GM18520 (cell line): ENCODE data around the gene GDNF.
"Not testable (repeated sequence)": the region's sequence is repeated elsewhere in the genome, so short reads cannot be mapped to it uniquely, and the experiment has no call there.

Experiments
- ATAC-seq: cut with Tn5 transposase; IDR thresholded peaks from one replicate; pipeline ENCODE4 v1.9.1; 2021; ENCODE audit not compliant: unreplicated experiment

Gene GDNF

DNA sequence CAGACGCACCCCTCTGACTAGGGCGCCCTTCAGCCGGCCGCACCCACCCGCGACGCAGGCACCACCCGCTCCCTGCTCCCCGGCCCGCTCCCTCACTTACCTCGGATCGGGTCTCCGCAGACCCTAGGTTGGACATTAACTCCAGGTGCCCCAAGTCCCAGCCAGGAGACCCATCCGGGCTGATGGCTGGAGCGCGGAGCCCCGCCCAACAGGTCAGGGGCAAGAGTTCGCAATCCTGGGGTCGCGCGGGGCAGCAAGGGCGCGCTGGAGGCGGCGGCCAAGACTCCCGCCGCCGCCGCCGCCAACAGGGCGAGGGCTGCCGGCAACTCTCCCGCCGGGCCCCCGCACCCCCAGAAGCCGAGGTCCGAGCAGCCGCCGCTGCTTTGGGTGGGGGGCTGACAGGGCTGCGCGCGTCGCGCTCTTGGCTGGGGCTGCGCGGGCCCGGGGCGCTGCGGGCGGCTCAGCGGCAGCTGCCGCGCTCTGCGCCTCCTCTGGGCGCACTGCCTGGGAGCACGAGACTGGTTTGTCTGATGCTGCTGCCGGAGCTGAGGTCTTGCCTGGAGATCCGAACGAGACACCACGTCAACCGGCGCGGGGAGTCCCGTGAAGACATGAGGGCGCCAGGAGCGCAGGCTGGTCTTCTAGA lies at the start of gene GDNF:
GDNF (minus strand) TSS at position 635 of the 646 bp plus-strand sequence. CDS start 5,245 bp downstream, outside the sequence.
- no peak for ATAC-seq

DNA sequence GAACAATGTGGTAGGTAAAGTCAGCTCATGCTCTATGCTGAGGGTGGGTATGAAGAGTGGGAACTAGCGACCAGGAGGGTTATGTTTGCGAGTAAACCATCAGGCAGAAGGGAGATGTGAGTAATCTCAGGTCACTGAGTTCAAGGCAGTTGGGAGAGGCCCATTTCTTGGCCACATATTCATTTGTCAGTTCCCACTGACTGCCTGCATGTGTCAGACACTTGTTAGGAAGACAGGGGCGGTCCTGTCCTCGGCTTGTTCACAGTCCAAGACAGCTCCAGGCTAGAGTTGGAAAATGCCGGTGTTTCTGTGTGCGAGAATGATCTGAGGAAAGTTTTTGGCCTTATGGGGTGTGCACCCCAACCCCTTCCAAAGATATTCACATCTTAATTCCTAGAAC lies 48.6 kb upstream of the GDNF start:
- no peak for ATAC-seq

- ATAC-seq: no peak
Measured at GRCh38 chr5:37886242-37886905, 46.5 kb upstream of the GDNF start.

DNA sequence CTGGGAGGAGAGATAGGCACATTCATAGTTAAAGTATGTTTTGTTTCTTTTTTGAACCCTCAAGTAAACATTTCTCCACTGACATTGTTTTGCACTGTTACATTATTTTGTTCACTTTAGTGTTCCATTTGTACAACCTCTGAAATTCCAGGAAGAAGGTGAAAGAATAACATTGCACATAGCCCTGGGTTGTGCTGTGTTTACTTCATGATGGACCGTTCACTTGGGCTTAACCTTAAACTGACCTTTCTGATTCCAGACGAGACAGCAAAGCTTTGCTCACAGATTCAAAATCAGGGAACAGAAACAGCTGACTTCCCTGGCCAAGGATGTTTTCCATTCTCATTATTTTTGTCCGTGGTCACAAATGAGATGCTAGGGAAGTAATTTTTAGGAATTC lies 42.8 kb upstream of the GDNF start:
- ATAC-seq: no peak

- peak; percentile 76 for ATAC-seq
Measured at GRCh38 chr5:37881359-37881758, 41.5 kb upstream of the GDNF start.

GRCh38 chr5:37876943-37877342 lies 37.1 kb upstream of the GDNF start:
- no peak for ATAC-seq

DNA sequence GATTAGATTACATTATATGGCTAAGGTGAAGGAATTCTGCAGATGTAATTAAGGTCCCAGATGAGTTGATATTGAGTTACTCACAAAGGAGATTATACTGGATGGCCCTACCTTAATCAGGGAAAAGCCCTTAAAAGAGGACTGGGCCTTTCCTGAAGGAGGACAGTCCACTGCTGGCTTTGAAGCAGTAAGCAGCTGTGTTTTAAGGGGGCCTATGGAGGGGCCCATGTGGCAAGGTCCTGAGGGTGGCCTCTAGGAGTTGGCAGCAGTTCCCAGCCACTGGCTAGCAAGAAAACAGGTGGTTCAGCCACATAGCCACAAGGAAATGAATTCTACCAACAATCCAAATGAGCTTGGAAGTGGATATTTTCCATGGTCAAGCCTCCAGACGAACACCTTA lies 36.4 kb upstream of the GDNF start:
- no peak for ATAC-seq

GRCh38 chr5:37875051-37875787 lies 35.4 kb upstream of the GDNF start:
- peak; percentile 51 for ATAC-seq

DNA sequence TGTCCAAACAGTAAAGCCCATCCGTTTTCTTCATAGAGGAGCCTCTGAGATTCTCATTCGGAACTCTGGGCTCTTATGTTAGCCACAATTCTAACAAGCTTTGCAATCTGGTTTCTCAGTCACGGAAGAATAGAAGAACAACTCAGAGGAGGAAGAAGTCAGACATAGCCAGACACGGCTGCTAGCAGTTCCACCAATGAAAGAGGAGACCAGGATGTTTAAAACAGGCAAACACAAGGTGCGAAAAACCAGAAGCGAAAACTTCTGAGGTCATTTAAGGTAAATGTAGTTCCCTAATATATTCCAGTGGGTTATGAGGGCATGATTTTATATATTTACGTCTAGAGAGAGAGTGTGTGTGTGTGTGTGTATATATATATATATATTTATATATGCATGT lies 34.1 kb upstream of the GDNF start:
- no peak for ATAC-seq

DNA sequence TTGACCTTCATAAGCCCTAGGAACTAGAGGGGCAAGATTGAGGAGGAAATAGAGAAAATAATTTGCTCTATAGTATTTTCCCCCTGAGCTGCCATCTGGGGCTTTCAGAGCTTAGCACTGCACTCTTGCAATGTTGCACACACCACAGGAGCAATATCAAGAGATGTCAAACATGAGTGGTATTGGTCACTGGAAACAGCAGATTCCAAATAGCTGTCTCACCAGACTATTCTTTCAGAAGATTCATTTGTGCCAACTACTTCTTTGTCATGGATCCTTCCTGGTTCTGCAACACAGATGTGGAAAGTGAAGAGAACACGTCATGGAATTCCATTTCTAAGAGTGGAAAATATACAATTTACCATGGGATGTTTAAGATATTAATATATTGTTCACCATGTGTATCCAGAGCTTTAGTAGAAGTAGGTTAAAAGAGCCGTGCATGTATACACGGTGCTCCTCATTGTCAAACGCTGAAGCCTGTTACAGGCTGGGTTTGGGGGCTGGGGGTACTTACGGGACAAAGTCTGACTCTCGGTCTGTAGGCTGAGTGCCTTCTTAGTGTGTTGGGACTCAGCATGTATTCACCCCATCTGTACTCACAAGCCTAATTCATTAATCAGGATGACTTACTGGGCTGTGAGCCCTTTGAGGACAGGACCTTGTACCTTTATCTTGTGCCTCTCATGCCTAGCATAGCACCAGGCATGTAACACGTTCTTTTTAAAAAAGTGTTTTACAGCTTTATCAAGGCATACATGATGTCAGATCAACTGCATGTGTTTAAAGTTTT lies 31.4 kb upstream of the GDNF start:
- no peak for ATAC-seq

DNA sequence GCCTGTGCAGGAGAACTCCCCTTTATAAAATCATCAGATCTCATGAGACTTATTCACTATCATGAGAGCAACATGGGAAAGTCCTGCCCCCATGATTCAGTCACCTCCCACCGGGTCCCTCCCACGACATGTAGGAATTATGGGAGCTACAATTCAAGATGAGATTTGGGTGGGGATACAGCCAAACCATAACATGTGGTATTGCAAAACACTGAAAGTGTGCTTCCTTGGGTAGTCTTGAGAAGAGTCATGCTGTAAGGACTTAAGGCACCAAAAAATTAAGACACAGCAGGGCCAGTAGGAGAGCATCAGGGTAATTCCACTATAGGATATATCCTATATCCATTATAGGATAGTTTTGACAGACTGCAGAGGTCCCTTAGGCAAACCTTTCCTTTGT lies 29.4 kb upstream of the GDNF start:
- ATAC-seq: no peak

DNA sequence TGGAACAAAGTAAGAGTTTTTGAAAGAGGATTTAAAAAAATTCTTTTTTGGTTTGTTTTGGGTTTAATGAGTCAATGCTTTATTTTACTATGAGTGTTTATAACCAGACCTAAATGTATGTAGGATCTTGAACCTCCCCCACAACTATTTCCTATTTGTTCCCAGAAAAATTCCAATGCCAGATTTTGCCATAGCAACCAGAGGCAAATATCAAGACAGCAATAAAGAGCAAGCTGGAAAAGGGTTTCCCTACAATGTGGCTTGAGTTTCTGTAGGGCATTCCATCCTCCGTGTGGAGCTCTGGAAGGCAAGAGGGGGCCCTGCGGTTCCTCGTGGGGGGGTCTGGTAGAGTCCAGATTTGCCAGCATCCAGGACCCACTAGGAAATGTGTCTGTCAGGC lies 27.8 kb upstream of the GDNF start:
- no peak for ATAC-seq

GRCh38 chr5:37862907-37863306 lies 23.1 kb upstream of the GDNF start:
- ATAC-seq: not testable (repeated sequence)

DNA sequence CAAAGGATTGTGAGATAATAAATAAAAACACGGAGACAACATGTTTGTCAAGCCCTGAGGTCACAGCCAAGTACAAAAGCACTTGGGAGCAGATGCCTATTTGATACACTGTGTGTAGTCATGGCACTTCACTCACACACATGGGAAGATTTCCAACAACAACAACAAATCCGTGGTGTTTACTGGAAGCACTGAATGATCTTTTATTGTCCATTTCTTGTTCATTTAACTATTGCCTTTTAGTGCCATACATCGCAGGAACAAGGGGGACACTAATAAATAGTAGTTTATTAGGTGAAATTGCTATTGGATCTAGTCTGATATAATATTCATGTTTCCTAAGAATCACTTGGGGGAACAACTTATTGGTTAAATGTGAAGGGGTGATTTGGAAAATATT lies 20.4 kb upstream of the GDNF start:
- no peak for ATAC-seq

DNA sequence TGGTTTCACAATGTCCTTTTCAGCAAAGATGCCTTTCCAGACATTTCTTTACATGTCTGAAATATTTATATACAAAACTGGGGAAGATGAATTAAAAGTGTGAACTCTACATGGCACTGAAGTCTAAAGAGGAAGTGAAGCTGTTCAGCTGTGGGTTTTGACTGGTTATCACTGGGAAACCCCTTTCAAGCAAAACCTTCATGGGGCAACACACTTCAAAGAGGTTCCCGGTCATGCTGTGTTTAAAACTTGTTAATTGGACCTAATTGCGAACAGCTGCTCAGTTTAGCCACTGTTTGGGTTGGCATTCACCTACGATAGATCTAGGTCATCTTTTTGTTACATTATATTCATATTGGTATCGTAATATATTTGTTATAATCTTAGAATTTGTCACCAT lies 20.0 kb upstream of the GDNF start:
- ATAC-seq: peak; percentile 99

DNA sequence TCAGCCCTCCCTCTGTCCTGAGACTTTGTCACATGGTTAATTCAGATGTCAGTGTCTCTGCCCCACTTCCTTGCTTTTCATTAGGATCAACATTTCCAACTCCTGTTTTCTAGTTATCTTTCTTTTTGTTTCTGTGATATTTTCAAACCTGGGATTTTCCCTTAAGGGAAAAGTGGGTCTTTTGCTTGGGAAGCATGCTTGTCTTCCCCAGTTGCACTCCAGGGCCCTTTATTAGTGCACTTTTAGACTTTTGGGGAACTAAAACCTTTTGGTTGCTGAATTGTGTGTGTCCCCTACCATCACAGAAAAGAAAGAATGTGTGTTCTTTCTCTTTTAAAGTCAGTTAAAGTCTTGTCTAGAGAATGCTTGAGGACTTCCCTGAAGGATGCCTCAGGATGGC lies 18.4 kb upstream of the GDNF start:
- ATAC-seq: no peak

GRCh38 chr5:37857696-37858095 lies 17.9 kb upstream of the GDNF start:
- ATAC-seq: no peak

- no peak for ATAC-seq
Measured at GRCh38 chr5:37855438-37855837, 15.6 kb upstream of the GDNF start.

DNA sequence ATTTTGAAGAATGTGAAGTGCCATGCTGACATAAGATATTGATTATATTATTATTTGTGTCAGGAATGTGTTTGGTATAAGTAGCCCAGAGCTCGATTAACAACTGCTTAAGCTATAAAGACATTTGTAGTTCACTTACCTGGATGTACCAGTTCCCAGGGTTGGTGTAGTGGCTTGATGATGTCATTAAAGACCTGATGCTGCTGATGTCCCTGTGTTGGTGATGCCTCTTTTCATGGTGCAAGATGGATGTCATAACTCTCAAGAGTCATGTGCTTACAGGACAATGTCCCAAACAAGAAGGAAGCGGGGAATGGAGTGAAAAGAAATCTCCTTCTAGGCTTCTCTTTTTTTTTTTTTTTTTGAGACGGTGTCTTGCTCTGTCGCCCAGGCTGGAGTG lies 11.5 kb upstream of the GDNF start:
- no peak for ATAC-seq

DNA sequence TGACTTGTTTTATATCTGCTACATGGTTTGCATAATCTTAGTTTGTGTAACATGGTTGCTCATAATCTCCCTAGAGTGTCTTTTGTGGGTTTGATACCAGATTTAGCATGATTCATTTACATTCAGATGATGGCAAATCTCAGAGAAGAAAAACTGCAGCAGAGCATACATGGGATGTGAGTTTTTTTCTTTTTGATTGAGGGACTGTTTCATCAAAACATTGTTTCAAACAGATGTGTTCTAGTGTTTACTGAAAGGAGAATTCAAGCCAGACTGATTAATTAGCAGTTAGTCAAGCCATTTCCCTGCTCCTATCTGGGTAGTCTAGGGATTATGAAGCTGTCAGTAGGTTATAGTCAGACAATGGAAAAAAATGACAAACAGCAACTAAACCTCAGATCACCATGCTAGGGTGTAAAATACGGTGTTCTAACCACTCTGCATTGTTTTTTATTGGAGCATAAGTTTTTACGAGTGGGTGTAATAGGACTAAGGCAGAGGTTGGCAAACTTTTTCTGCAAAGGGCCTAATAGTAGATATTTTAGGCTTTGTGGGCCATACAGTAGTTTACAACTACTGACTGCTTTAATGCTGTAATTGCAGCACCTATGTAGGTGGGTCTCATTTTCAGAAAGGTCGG lies 10.5 kb upstream of the GDNF start:
- no peak for ATAC-seq

DNA sequence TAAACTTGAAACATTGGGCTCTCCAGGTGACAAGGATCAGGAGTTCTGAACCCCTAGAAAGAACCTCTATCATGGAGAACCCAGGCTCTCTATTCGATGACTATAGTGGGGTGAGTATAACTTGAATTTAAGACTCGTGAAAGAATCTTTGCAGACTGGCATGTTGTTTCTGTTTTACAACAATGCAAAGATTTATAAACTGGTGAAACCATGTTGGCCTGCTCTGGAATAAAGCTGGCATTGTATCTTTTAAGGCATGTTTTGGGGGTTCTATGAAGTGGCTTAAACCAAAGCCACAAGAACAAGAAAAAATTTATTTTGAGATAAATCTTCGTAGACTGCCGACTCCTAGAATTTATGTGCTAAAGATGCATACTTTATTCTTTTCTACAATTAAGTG lies 9.8 kb upstream of the GDNF start:
- ATAC-seq: no peak
